Right lobe of liver (tissue), 6 donors: Measurements from ENCODE around the gene HORMAD2. TPM values are rescaled to one million over a fixed set of nuclear protein-coding genes. Genes with fewer than 3 reads are reported as not detected.

ENCODE experiments used
- ATAC-seq, 4 donors: fragments of 200-7000 bp; cut with Tn5 transposase; one replicate each; pipeline ENCODE4 v1.9.1; 2020; ENCODE audit warnings: mild to moderate bottlenecking in 4 of 4, moderate library complexity in 4 of 4
- DNase-seq, 3 donors: peaks; one replicate each; pipeline ENCODE4 v3.0.0-alpha.2; 2020
- H3K27ac ChIP-seq, 3 donors: fragments of 200-600 bp; one replicate each; pipeline ENCODE4 v1.8.0; 2022
- H3K27me3 ChIP-seq, 2 donors: fragments of 200-600 bp; one replicate each; pipeline ENCODE4 v1.8.0; 2022
- H3K36me3 ChIP-seq, 4 donors: fragments of 200-600 bp; sonication (generic) in 1 of 4; one replicate each; pipeline versions ENCODE4 v1.5.1 to v1.8.0; 2017 to 2022; ENCODE audit warnings: control low read depth in 1 of 4
- H3K4me1 ChIP-seq, 4 donors: fragments of 200-600 bp; sonication (generic) in 1 of 4; one replicate each; pipeline versions ENCODE4 v1.5.1 to v1.8.0; 2017 to 2022; ENCODE audit warnings: control low read depth in 1 of 4
- H3K4me3 ChIP-seq, 3 donors: fragments of 200-600 bp; one replicate each; pipeline ENCODE4 v1.8.0; 2022
- H3K9me3 ChIP-seq, 4 donors: fragments of 200-600 bp; sonication (generic) in 1 of 4; one replicate each; pipeline versions ENCODE4 v1.5.1 to v1.8.0; 2017 to 2022; ENCODE audit warnings: control low read depth in 1 of 4
- POLR2A ChIP-seq: fragments of 450-650 bp; IDR thresholded peaks from one replicate; pipeline ENCODE4 v1.6.1; 2017; ENCODE audit warnings: antibody characterized with exemption, mild to moderate bottlenecking
- WGBS: methylation state at CpG from one replicate; pipeline ENCODE4 v1.1.6; 2018; ENCODE audit warnings: low coverage, low lambda C conversion rate; ENCODE audit not compliant: insufficient coverage; ENCODE audit errors: missing lambda C conversion rate; 5-methylcytosine and 5-hydroxymethylcytosine counted together
- intact Hi-C, 2 donors: fragments of 100-400 bp; cut with DNase I; formaldehyde crosslinking; loops; one replicate each; pipeline versions ENCODE4 v1.11.2 to v1.14.1; 2022
- total RNA-seq, 6 experiments: library from RNA; depleted of rRNA in 2 of 6; stranded (reverse); fragments of >200 nt in 2 of 6; fragmentation: NEBNext Ultra II Directional in 3 of 6; extraction: Animal tissue kit (Norgen Biotek cat#: 25700) in 3 of 6; gene quantifications; one replicate each; pipeline versions ENCODE4 v1.1.0 to v1.2.4, GENCODE V29; 2016 to 2023
- TF ChIP-seq, protein P1 (sequence below), 4 donors: fragments of 200-600 bp in 3 of 4; fragments of 450-650 bp in 1 of 4; IDR thresholded peaks; one replicate each; pipeline versions ENCODE4 v1.5.1 to v1.8.0; 2016 to 2022; ENCODE audit warnings: antibody characterized with exemption in 4 of 4, mild to moderate bottlenecking in 2 of 4
- donor health status: DM: no; HTN: yes; CAD: no.
- donor health status: DM: no; HTN: no; CAD: no.
- donor health status: DM: no; HTN: no; CAD: no.
- donor health status: DM: no; HTN: yes; CAD: no.
- donor health status: DM: no; HTN: yes; CAD: no.

The HORMAD2 gene
- total RNA-seq, 6 experiments from 2014 or later = 0.50 to 3.0 (median 1.6) TPM; not detected in 1

DNA sequence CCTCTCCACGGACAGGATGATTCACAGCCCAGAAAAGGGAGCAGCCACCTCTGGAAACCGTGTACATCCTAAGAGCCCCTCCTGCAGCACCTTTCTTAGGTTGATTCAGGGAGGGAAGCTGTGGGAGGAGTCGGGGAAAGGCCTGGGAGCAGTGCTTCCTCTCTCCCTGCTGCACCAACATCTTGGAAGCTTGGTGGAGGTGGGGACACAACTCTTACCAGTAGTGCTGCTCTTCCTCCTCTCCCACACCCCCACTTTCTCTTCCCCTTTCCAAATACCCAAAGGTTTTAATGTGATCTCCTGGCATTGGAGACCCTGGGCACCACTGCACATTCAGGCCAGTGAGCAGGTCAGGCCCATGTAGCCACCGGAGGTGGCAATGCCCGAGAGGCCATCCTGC is 46.4 kb upstream of the HORMAD2 start:
- intact Hi-C loops = no loop called here
- H3K4me3 ChIP-seq = no peak overlapping the region
- H3K27ac ChIP-seq = no peak overlapping the region
- H3K36me3 ChIP-seq = no peaks in the 10 kb centered on the region
- no peak for ATAC-seq
- DNase-seq = no peak
- 92% methylated on average over 2 of the region's 5 CpGs for whole genome bisulfite sequencing
- no peaks in the 10 kb centered on the region for H3K27me3 ChIP-seq
- no peaks in the 10 kb centered on the region for H3K9me3 ChIP-seq
- TF ChIP-seq, protein P1, sequence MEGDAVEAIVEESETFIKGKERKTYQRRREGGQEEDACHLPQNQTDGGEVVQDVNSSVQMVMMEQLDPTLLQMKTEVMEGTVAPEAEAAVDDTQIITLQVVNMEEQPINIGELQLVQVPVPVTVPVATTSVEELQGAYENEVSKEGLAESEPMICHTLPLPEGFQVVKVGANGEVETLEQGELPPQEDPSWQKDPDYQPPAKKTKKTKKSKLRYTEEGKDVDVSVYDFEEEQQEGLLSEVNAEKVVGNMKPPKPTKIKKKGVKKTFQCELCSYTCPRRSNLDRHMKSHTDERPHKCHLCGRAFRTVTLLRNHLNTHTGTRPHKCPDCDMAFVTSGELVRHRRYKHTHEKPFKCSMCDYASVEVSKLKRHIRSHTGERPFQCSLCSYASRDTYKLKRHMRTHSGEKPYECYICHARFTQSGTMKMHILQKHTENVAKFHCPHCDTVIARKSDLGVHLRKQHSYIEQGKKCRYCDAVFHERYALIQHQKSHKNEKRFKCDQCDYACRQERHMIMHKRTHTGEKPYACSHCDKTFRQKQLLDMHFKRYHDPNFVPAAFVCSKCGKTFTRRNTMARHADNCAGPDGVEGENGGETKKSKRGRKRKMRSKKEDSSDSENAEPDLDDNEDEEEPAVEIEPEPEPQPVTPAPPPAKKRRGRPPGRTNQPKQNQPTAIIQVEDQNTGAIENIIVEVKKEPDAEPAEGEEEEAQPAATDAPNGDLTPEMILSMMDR (IDR thresholded peaks at IDR 0.05) = no peak
- TF ChIP-seq POLR2A = no peak
- peaks cover 0 to 30% (median 7%) of the 10 kb centered on the region in 4 donors for H3K4me1 ChIP-seq

DNA sequence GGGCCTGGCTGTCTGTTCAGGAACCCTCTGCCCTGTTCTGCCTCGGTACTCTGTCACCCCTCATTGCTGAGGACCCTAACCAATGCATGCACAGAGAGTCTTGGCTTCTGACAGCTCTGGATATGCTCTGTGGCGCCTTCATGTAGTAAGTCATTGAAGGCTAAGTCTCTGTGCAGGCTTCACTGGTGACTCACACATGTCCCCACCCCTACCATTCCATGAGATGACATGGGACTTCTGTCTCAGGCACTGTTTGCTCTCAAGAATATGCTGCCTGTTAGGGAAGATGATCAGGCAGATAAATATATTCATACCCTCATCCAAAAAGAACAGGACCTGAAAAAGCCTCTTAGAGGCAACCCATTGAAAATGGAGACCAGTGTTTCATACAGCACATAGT is 43.6 kb upstream of the HORMAD2 start:
- Histone ChIP-seq H3K4me1 (peaks cover 0 to 18% (median 4%) of the 10 kb centered on the region in 4 donors), H3K36me3 (no peaks in the 10 kb centered on the region), H3K9me3 (no peaks in the 10 kb centered on the region), H3K27me3 (no peaks in the 10 kb centered on the region), H3K4me3 (no peak overlapping the region), H3K27ac (no peak overlapping the region)
- TF ChIP-seq POLR2A = no peak
- TF ChIP-seq, protein P1 (IDR thresholded peaks at IDR 0.05) = no peak
- intact Hi-C loops = no loop called here
- ATAC-seq = peak in 1 of 4 donors; percentile 42
- WGBS = no CpG with 5 or more reads among the region's 2 CpGs
- DNase-seq = peak in 1 of 3 donors; percentile 23

DNA sequence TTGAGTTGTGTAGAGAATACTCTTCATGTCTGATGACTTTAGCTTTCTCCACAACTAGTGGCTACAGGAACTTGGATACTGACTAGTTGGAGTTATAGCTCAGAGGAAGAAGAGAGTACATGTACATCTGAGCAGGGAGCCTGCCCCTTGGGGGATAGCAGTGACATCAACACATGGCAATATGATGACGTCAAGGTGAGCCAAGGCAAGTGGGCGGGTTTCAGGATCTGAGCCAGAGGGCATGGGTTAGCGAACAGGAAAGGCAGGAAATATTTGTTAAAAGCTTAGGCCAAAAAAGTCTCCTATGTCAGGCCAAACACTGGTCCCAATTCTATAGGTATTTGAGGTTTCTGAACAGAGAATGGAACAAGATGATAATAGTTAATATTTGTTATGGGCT is 42.0 kb upstream of the HORMAD2 start:
- DNase-seq = peak in 1 of 3 donors; percentile 66
- H3K36me3 ChIP-seq = no peaks in the 10 kb centered on the region
- intact Hi-C loops = no loop called here
- no peaks in the 10 kb centered on the region for H3K9me3 ChIP-seq
- 13% methylated on average over 3 of the region's 3 CpGs for WGBS
- H3K4me3 ChIP-seq = no peak overlapping the region
- ATAC-seq = peak; percentile 31 to 81 (median 68)
- no peaks in the 10 kb centered on the region for H3K27me3 ChIP-seq
- peaks cover 0 to 11% (median 4%) of the 10 kb centered on the region in 4 donors for H3K4me1 ChIP-seq
- peak overlapping the region in 1 of 3 donors; percentile 59 for H3K27ac ChIP-seq
- TF ChIP-seq, protein P1 (IDR thresholded peaks at IDR 0.05) = no peak
- TF ChIP-seq POLR2A = no peak

DNA sequence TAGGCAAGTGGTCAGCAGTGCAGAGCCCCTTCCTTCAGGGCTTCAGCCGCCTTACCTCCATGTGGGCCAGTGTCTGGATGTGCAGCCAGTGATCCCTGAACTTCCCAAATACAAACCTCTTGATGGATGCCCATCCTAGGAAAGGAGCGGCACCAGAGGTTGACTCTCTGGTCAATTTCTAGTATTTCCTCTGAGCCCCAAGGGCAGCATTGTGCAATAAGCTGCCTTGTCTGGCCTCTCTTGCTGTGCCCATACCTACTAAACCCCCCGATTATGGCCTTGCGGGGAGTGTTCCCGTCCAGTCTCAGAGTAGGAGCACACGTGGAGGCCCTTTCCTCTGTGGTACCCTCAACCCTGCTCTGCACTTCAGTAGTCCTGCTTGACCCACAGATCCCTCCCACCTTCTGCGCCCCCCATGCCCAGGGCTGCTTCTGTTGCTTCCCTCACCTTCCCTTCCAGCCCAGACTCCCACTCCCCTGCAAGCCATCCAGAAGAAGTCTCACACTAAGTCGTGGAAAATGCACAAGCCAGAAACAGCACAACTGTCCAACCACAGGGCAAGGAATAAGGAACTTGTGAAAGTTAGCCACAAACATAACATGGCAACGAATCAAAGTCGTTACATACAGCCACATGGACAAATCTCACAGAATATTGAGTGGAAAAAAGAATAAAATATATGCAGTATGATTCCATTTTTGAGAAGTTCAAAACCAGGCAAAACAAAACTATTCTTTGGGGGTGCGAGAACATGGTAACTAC is 39.6 kb upstream of the HORMAD2 start:
- Histone ChIP-seq H3K27ac (no peak overlapping the region), H3K4me1 (peaks cover 0 to 23% (median 6%) of the 10 kb centered on the region in 4 donors), H3K9me3 (no peaks in the 10 kb centered on the region), H3K36me3 (no peaks in the 10 kb centered on the region), H3K4me3 (no peak overlapping the region), H3K27me3 (no peaks in the 10 kb centered on the region)
- intact Hi-C loops = no loop called here
- 74% methylated on average over 7 of the region's 11 CpGs for WGBS
- ATAC-seq (no peak), DNase-seq (peak in 1 of 3 donors; percentile 36)
- TF ChIP-seq POLR2A = no peak
- TF ChIP-seq, protein P1 (IDR thresholded peaks at IDR 0.05) = no peak
